ENCODE measurements around the gene EPC1. TPM values are rescaled to one million over a fixed set of nuclear protein-coding genes. Genes with fewer than 3 reads are reported as not detected.
"Not testable (repeated sequence)": the region's sequence is repeated elsewhere in the genome, so short reads cannot be mapped to it uniquely, and the experiment has no call there.

EPC1 gene
- total and polyA plus RNA-seq, 9 donors: 32.5 to 42.5 (median 38.0) TPM

- Histone ChIP-seq H3K4me3 (ENCODE audit: low read length) (no peak overlapping the region), H3K36me3 (ENCODE audit: control insufficient read depth, insufficient read depth, low read length) (no peaks in the 10 kb centered on the region), H3K9me3 (replicated peaks; ENCODE audit: control insufficient read depth, low read depth, low read length) (no peaks in the 10 kb centered on the region), H3K27ac (ENCODE audit: low read length) (no peak overlapping the region), H3K27me3 (ENCODE audit: control insufficient read depth, insufficient read depth, low read length) (no peaks in the 10 kb centered on the region), H3K4me1 (ENCODE audit: control insufficient read depth, insufficient read depth, low read length) (no peaks in the 10 kb centered on the region)
- WGBS (ENCODE audit: insufficient coverage): no CpG with 5 or more reads among the region's 3 CpGs
- DNase-seq: no peak
These were observed 117.8 kb downstream of the EPC1 start for GRCh38 chr10:32229170-32229569.

- Histone ChIP-seq H3K27ac (ENCODE audit: low read length) (no peak overlapping the region), H3K9me3 (replicated peaks; ENCODE audit: control insufficient read depth, low read depth, low read length) (peaks cover 2% of the 10 kb centered on the region), H3K4me1 (ENCODE audit: control insufficient read depth, insufficient read depth, low read length) (no peaks in the 10 kb centered on the region), H3K4me3 (ENCODE audit: low read length) (no peak overlapping the region), H3K27me3 (ENCODE audit: control insufficient read depth, insufficient read depth, low read length) (no peaks in the 10 kb centered on the region), H3K36me3 (ENCODE audit: control insufficient read depth, insufficient read depth, low read length) (no peaks in the 10 kb centered on the region)
- WGBS (ENCODE audit: insufficient coverage): 100% methylated on average over 1 of the region's 2 CpGs
- DNase-seq: no peak
These were observed 119.2 kb downstream of the EPC1 start for GRCh38 chr10:32227802-32228201.

GRCh38 chr10:32226624-32227023 lies 120.3 kb downstream of the EPC1 start:
- H3K36me3 ChIP-seq (ENCODE audit: control insufficient read depth, insufficient read depth, low read length): no peaks in the 10 kb centered on the region
- no peak for DNase-seq
- H3K4me3 ChIP-seq (ENCODE audit: low read length): no peak overlapping the region
- H3K27ac ChIP-seq (ENCODE audit: low read length): no peak overlapping the region
- H3K4me1 ChIP-seq (ENCODE audit: control insufficient read depth, insufficient read depth, low read length): no peaks in the 10 kb centered on the region
- WGBS (ENCODE audit: insufficient coverage): 100% methylated on average over 1 of the region's 1 CpG
- no peaks in the 10 kb centered on the region for H3K27me3 ChIP-seq (ENCODE audit: control insufficient read depth, insufficient read depth, low read length)
- peaks cover 2% of the 10 kb centered on the region for H3K9me3 ChIP-seq (replicated peaks; ENCODE audit: control insufficient read depth, low read depth, low read length)

GRCh38 chr10:32225976-32226375 lies 121.0 kb downstream of the EPC1 start:
- Histone ChIP-seq H3K9me3 (replicated peaks; ENCODE audit: control insufficient read depth, low read depth, low read length) (peaks cover 2% of the 10 kb centered on the region), H3K27ac (ENCODE audit: low read length) (no peak overlapping the region), H3K4me1 (ENCODE audit: control insufficient read depth, insufficient read depth, low read length) (no peaks in the 10 kb centered on the region), H3K36me3 (ENCODE audit: control insufficient read depth, insufficient read depth, low read length) (no peaks in the 10 kb centered on the region), H3K4me3 (ENCODE audit: low read length) (no peak overlapping the region), H3K27me3 (ENCODE audit: control insufficient read depth, insufficient read depth, low read length) (no peaks in the 10 kb centered on the region)
- DNase-seq: no peak
- no CpG with 5 or more reads among the region's 8 CpGs for WGBS (ENCODE audit: insufficient coverage)

- not testable (repeated sequence) for H3K27me3 ChIP-seq (ENCODE audit: control insufficient read depth, insufficient read depth, low read length); H3K4me3 ChIP-seq (ENCODE audit: low read length); H3K27ac ChIP-seq (ENCODE audit: low read length); H3K36me3 ChIP-seq (ENCODE audit: control insufficient read depth, insufficient read depth, low read length); H3K4me1 ChIP-seq (ENCODE audit: control insufficient read depth, insufficient read depth, low read length)
- peak; percentile 23 for DNase-seq
- H3K9me3 ChIP-seq (replicated peaks; ENCODE audit: control insufficient read depth, low read depth, low read length): peaks cover 13% of the 10 kb centered on the region
- no CpG with 5 or more reads among the region's 4 CpGs for WGBS (ENCODE audit: insufficient coverage)
These were observed 124.6 kb downstream of the EPC1 start for GRCh38 chr10:32222376-32222775.

- H3K4me1 ChIP-seq (ENCODE audit: control insufficient read depth, insufficient read depth, low read length); DNase-seq; H3K27ac ChIP-seq (ENCODE audit: low read length): not testable (repeated sequence)
These were observed 127.8 kb downstream of the EPC1 start for GRCh38 chr10:32219156-32219555.

GRCh38 chr10:32218206-32219044 lies 128.5 kb downstream of the EPC1 start:
- WGBS (ENCODE audit: insufficient coverage): 67% methylated on average over 2 of the region's 5 CpGs
- H3K9me3 ChIP-seq (replicated peaks; ENCODE audit: control insufficient read depth, low read depth, low read length): peaks cover 11% of the 10 kb centered on the region
- H3K27ac ChIP-seq (ENCODE audit: low read length); DNase-seq; H3K4me3 ChIP-seq (ENCODE audit: low read length); H3K4me1 ChIP-seq (ENCODE audit: control insufficient read depth, insufficient read depth, low read length); H3K36me3 ChIP-seq (ENCODE audit: control insufficient read depth, insufficient read depth, low read length); H3K27me3 ChIP-seq (ENCODE audit: control insufficient read depth, insufficient read depth, low read length): not testable (repeated sequence)

More at GRCh38 chr10:32219156-32219555, 127.8 kb downstream of the EPC1 start:
- H3K9me3 ChIP-seq (replicated peaks; ENCODE audit: control insufficient read depth, low read depth, low read length): peaks cover 13% of the 10 kb centered on the region
- H3K4me3 ChIP-seq (ENCODE audit: low read length); H3K36me3 ChIP-seq (ENCODE audit: control insufficient read depth, insufficient read depth, low read length); H3K27me3 ChIP-seq (ENCODE audit: control insufficient read depth, insufficient read depth, low read length): not testable (repeated sequence)
- WGBS (ENCODE audit: insufficient coverage): 100% methylated on average over 1 of the region's 6 CpGs

Other genes starting within 250 kb of the EPC1 start
- 34.6 TPM for gene CCDC7, start 99.0 kb upstream of the EPC1 start, total RNA-seq
- 1 to 10 TPM; 2.0 to 3.3 (median 2.8) TPM for gene CCDC7, start 99.0 kb upstream of the EPC1 start, polyA plus RNA-seq (ENCODE audit: insufficient read depth in 1 of 8, insufficient read length in 8 of 8, low replicate concordance in 1 of 8)